GM19463 (cell line): ENCODE measurements around the gene TP53AIP1.

Source experiments
- ATAC-seq: cut with Tn5 transposase; IDR thresholded peaks from one replicate; pipeline ENCODE4 v1.9.1; 2021; ENCODE audit warnings: mild to moderate bottlenecking, moderate library complexity; ENCODE audit not compliant: unreplicated experiment

TP53AIP1 gene

GRCh38 chr11:128942817-128943427 is at the start of gene TP53AIP1:
Gene TP53AIP1 (minus strand): TSS chr11:128942871. CDS start chr11:128937818, 5,053 bp downstream.
- ATAC-seq, result no peak

- no peak for ATAC-seq
Observed at GRCh38 chr11:128988242-128988970, 45.7 kb upstream of the TP53AIP1 start.

GRCh38 chr11:128985880-128986279 is 43.2 kb upstream of the TP53AIP1 start:
- ATAC-seq, result no peak

- ATAC-seq, result no peak
Observed at GRCh38 chr11:128983023-128983422, 40.4 kb upstream of the TP53AIP1 start.

- no peak for ATAC-seq
Observed at GRCh38 chr11:128981254-128981653, 38.6 kb upstream of the TP53AIP1 start.

- no peak for ATAC-seq
Observed at GRCh38 chr11:128970598-128971190, 28.0 kb upstream of the TP53AIP1 start.

GRCh38 chr11:128968916-128969315 is 26.2 kb upstream of the TP53AIP1 start:
- ATAC-seq, result no peak

- no peak for ATAC-seq
Observed at GRCh38 chr11:128967578-128967977, 24.9 kb upstream of the TP53AIP1 start.

- ATAC-seq, result peak; percentile 96
Observed at GRCh38 chr11:128965485-128965884, 22.8 kb upstream of the TP53AIP1 start.

GRCh38 chr11:128964463-128964930 is 21.8 kb upstream of the TP53AIP1 start:
- no peak for ATAC-seq

GRCh38 chr11:128963744-128964325 is 21.2 kb upstream of the TP53AIP1 start:
- no peak for ATAC-seq

GRCh38 chr11:128962896-128963295 is 20.2 kb upstream of the TP53AIP1 start:
- no peak for ATAC-seq

- ATAC-seq, result no peak
Observed at GRCh38 chr11:128961645-128962044, 19.0 kb upstream of the TP53AIP1 start.

GRCh38 chr11:128957202-128957482 is 14.5 kb upstream of the TP53AIP1 start:
- ATAC-seq, result no peak

- no peak for ATAC-seq
Observed at GRCh38 chr11:128956401-128957201, 13.9 kb upstream of the TP53AIP1 start.

GRCh38 chr11:128955636-128956035 is 13.0 kb upstream of the TP53AIP1 start:
- no peak for ATAC-seq

- ATAC-seq, result no peak
Observed at GRCh38 chr11:128953151-128953550, 10.5 kb upstream of the TP53AIP1 start.

GRCh38 chr11:128949791-128950454 is 7.3 kb upstream of the TP53AIP1 start:
- ATAC-seq, result no peak

GRCh38 chr11:128948583-128948982 is 5.9 kb upstream of the TP53AIP1 start:
- ATAC-seq, result no peak

GRCh38 chr11:128947773-128948172 is 5.1 kb upstream of the TP53AIP1 start:
- ATAC-seq, result no peak

GRCh38 chr11:128946648-128947047 is 4.0 kb upstream of the TP53AIP1 start:
- no peak for ATAC-seq
